ENCODE data around the gene SMPD4. TPM values are rescaled to one million over a fixed set of nuclear protein-coding genes. Genes with fewer than 3 reads are reported as not detected.
"Not testable (repeated sequence)": the region's sequence is repeated elsewhere in the genome, so short reads cannot be mapped to it uniquely, and the experiment has no call there.

SMPD4 gene
- total and polyA plus RNA-seq, 2 of the 13 experiments (the other 11 are each of a cell fraction or from before 2014, with no cell fraction given), result 63.2 to 70.5 TPM

GRCh38 chr2:130181880-130182682 is 679 bp upstream of the SMPD4 start, which contains the start of gene MZT2B (continued):
- TF ChIP-seq, protein P1, sequence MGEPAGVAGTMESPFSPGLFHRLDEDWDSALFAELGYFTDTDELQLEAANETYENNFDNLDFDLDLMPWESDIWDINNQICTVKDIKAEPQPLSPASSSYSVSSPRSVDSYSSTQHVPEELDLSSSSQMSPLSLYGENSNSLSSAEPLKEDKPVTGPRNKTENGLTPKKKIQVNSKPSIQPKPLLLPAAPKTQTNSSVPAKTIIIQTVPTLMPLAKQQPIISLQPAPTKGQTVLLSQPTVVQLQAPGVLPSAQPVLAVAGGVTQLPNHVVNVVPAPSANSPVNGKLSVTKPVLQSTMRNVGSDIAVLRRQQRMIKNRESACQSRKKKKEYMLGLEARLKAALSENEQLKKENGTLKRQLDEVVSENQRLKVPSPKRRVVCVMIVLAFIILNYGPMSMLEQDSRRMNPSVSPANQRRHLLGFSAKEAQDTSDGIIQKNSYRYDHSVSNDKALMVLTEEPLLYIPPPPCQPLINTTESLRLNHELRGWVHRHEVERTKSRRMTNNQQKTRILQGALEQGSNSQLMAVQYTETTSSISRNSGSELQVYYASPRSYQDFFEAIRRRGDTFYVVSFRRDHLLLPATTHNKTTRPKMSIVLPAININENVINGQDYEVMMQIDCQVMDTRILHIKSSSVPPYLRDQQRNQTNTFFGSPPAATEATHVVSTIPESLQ (CRISPR knock-in tag; conservative IDR thresholded peaks at IDR 0.05), result 0 out of 2 replicates have a peak, but pooled peaks have one; percentile 49
- TF ChIP-seq, protein P2, sequence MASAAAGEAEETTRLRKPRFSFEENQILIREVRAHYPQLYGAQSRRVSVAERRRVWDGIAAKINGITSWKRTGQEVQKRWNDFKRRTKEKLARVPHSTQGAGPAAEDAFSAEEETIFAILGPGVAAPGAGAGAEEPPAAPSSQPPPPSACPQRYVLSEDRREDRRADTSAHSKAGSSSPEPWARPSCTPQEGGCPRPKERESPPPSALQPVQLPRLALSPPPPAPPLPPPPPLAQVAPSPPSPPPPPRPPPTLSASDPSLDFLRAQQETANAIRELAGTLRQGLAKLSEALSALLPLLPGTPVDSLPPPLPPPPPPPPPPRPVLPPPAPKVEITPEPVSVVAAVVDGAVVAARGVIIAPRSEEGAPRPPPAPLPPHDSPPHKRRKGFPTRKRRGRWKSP (CRISPR knock-in tag; IDR thresholded peaks at IDR 0.05), result peak; percentile 51; the same call in 1 of the 2 replicates
- TF ChIP-seq ZNF724P (CRISPR knock-in tag; IDR thresholded peaks at IDR 0.05; ENCODE audit: borderline replicate concordance), result peak; percentile 63
- TF ChIP-seq ZKSCAN8 (CRISPR knock-in tag; IDR thresholded peaks at IDR 0.05; ENCODE audit: borderline replicate concordance), result peak; percentile 99
- 0 out of 2 replicates have a peak, but pooled peaks have one; percentile 12 for TF ChIP-seq ZNF350 (CRISPR knock-in tag; IDR thresholded peaks at IDR 0.05; ENCODE audit: borderline replicate concordance, low read depth)
- 0 out of 2 replicates have a peak, but pooled peaks have one; percentile 0 for TF ChIP-seq MXD4 (CRISPR knock-in tag; IDR thresholded peaks at IDR 0.05)
- TF ChIP-seq, protein P3, sequence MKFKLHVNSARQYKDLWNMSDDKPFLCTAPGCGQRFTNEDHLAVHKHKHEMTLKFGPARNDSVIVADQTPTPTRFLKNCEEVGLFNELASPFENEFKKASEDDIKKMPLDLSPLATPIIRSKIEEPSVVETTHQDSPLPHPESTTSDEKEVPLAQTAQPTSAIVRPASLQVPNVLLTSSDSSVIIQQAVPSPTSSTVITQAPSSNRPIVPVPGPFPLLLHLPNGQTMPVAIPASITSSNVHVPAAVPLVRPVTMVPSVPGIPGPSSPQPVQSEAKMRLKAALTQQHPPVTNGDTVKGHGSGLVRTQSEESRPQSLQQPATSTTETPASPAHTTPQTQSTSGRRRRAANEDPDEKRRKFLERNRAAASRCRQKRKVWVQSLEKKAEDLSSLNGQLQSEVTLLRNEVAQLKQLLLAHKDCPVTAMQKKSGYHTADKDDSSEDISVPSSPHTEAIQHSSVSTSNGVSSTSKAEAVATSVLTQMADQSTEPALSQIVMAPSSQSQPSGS (CRISPR knock-in tag; IDR thresholded peaks at IDR 0.05), result peak; percentile 65; the same call in 1 of the 2 replicates
- TF ChIP-seq ZNF777 (CRISPR knock-in tag; IDR thresholded peaks at IDR 0.05), result peak; percentile 80
- peak; percentile 51; the same call in 1 of the 2 replicates for TF ChIP-seq MIER3 (CRISPR knock-in tag; IDR thresholded peaks at IDR 0.05; ENCODE audit: borderline replicate concordance)
- TF ChIP-seq SOX6 (IDR thresholded peaks at IDR 0.05), result not testable (repeated sequence)
- 0 out of 2 replicates have a peak, but pooled peaks have one; percentile 5 for TF ChIP-seq SOX6 (CRISPR knock-in tag; IDR thresholded peaks at IDR 0.05)
- peak; percentile 21; the same call in 1 of the 2 replicates for TF ChIP-seq ZNF644 (CRISPR knock-in tag; IDR thresholded peaks at IDR 0.05; ENCODE audit: low read depth)
- TF ChIP-seq ZNF790 (CRISPR knock-in tag; IDR thresholded peaks at IDR 0.05; ENCODE audit: borderline replicate concordance), result 0 out of 2 replicates have a peak, but pooled peaks have one; percentile 19
- peak; percentile 16; the same call in 1 of the 2 replicates for TF ChIP-seq HDAC1 (CRISPR knock-in tag; IDR thresholded peaks at IDR 0.05)
- TF ChIP-seq ZNF446 (CRISPR knock-in tag; IDR thresholded peaks at IDR 0.05), result 0 out of 2 replicates have a peak, but pooled peaks have one; percentile 44
- peak; percentile 11; the same call in 1 of the 2 replicates for TF ChIP-seq ZNF772 (CRISPR knock-in tag; IDR thresholded peaks at IDR 0.05)
- TF ChIP-seq ZNF230 (CRISPR knock-in tag; IDR thresholded peaks at IDR 0.05), result peak; percentile 11; the same call in 1 of the 2 replicates
- peak; percentile 27; the same call in 1 of the 2 replicates for TF ChIP-seq ZFP36L1 (CRISPR knock-in tag; IDR thresholded peaks at IDR 0.05)
- peak; percentile 22; the same call in 1 of the 2 replicates for TF ChIP-seq KDM5B (CRISPR knock-in tag; IDR thresholded peaks at IDR 0.05; ENCODE audit: borderline replicate concordance)
- peak; percentile 57; the same call in 1 of the 2 replicates for TF ChIP-seq ZSCAN21 (CRISPR knock-in tag; IDR thresholded peaks at IDR 0.05; ENCODE audit: borderline replicate concordance)
- TF ChIP-seq MEIS2 (CRISPR knock-in tag; IDR thresholded peaks at IDR 0.05), result peak; percentile 75; the same call in 1 of the 2 replicates
- peak; percentile 58 for TF ChIP-seq TEAD3 (CRISPR knock-in tag; optimal IDR thresholded peaks at IDR 0.05; ENCODE audit: borderline replicate concordance)
- 0 out of 2 replicates have a peak, but pooled peaks have one; percentile 47 for TF ChIP-seq ZNF747 (CRISPR knock-in tag; IDR thresholded peaks at IDR 0.05; ENCODE audit: borderline replicate concordance)
- TF ChIP-seq TARDBP (CRISPR knock-in tag; IDR thresholded peaks at IDR 0.05), result peak; percentile 67

All from HepG2 (cell line).